Eye (tissue), 1 donor: ENCODE results near the gene FAM47E.

Experiments
- DNase-seq: peaks from one replicate; pipeline ENCODE4 v3.0.0-alpha.2; 2015

Gene FAM47E

GRCh38 chr4:76305033-76305687 is 53.6 kb downstream of the FAM47E start:
- no peak for DNase-seq

GRCh38 chr4:76305971-76306881 is 54.7 kb downstream of the FAM47E start, which contains the start of gene STBD1:
Gene STBD1 (plus strand): TSS chr4:76306733. CDS start chr4:76306770, 37 bp downstream.
- DNase-seq: peak; percentile 87

- DNase-seq: peak; percentile 81
Measured at GRCh38 chr4:76306882-76307659, 55.5 kb downstream of the FAM47E start.

- no peak for DNase-seq
Measured at GRCh38 chr4:76307660-76308014, 56.1 kb downstream of the FAM47E start.

GRCh38 chr4:76308548-76308947 is 57.0 kb downstream of the FAM47E start:
- DNase-seq: peak; percentile 14

- no peak for DNase-seq
Measured at GRCh38 chr4:76309939-76310550, 58.5 kb downstream of the FAM47E start.

GRCh38 chr4:76310683-76311082 is 59.2 kb downstream of the FAM47E start:
- DNase-seq: peak; percentile 19

GRCh38 chr4:76311896-76312331 is 60.4 kb downstream of the FAM47E start:
- DNase-seq: peak; percentile 10

GRCh38 chr4:76312457-76312856 is 60.9 kb downstream of the FAM47E start:
- DNase-seq: no peak

GRCh38 chr4:76313547-76313946 is 62.0 kb downstream of the FAM47E start:
- DNase-seq: no peak

- DNase-seq: no peak
Measured at GRCh38 chr4:76315267-76315918, 63.9 kb downstream of the FAM47E start.

- DNase-seq: no peak
Measured at GRCh38 chr4:76316131-76316530, 64.6 kb downstream of the FAM47E start.

- no peak for DNase-seq
Measured at GRCh38 chr4:76322236-76322635, 70.7 kb downstream of the FAM47E start.

GRCh38 chr4:76325072-76325471 is 73.6 kb downstream of the FAM47E start:
- DNase-seq: no peak

- no peak for DNase-seq
Measured at GRCh38 chr4:76326515-76326914, 75.0 kb downstream of the FAM47E start.
